Glomerular visceral epithelial cell (primary cell): ENCODE data around the gene PDHX.

Source experiments
- DNase-seq: peaks from one replicate; pipeline ENCODE4 v3.0.0-alpha.2; 2016; ENCODE audit errors: extremely low spot score

The PDHX gene

DNA sequence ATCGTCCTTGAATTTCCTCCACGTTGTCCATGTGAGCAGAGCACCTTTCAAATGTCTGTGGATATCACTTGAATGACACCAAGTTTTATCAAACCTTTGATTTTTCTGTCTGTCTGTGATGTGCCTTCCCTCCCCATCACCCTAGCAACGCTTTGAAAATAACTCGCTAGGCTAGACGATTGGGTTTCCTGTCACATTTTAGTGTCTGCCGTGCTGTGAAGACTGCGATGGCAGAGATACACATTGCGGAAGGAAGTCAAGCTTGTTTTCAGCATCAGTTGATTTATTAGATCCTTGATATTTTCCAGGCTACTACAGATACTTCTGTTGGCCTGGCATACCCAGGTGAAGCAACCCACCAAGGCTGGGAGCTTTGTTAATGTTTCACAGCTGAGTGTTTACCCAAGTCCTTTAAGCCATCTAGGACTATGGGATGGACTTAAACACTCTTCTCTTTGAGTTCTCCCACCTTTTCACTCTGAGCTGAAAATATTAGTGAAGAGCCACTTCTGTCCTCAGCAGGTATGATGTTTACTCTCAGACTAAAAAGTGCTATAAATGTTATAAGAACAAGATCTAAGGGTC lies 128.9 kb downstream of the PDHX start:
- no peak for DNase-seq
